Germinal center (tissue), 1 donor: ENCODE results near the gene TMEM207.

Source experiments
- DNase-seq: peaks from one replicate; pipeline ENCODE4 v3.0.0; 2012; ENCODE audit warnings: mixed read lengths, low spot score

TMEM207 gene

GRCh38 chr3:190444006-190444405, 5.7 kb downstream of the TMEM207 start:
- no peak for DNase-seq

GRCh38 chr3:190443257-190443656, 6.4 kb downstream of the TMEM207 start:
- DNase-seq: no peak

GRCh38 chr3:190442240-190442639, 7.5 kb downstream of the TMEM207 start:
- no peak for DNase-seq

- no peak for DNase-seq
These were observed 13.4 kb downstream of the TMEM207 start for GRCh38 chr3:190436331-190436730.

GRCh38 chr3:190435618-190436017, 14.1 kb downstream of the TMEM207 start:
- no peak for DNase-seq

GRCh38 chr3:190433626-190434025, 16.1 kb downstream of the TMEM207 start:
- no peak for DNase-seq

- no peak for DNase-seq
These were observed 17.5 kb downstream of the TMEM207 start for GRCh38 chr3:190432216-190432615.

- DNase-seq: no peak
These were observed 18.8 kb downstream of the TMEM207 start for GRCh38 chr3:190430906-190431305.

- DNase-seq: no peak
These were observed 20.0 kb downstream of the TMEM207 start for GRCh38 chr3:190429681-190430080.

GRCh38 chr3:190426806-190427507, 22.7 kb downstream of the TMEM207 start:
- no peak for DNase-seq

GRCh38 chr3:190425833-190426232, 23.9 kb downstream of the TMEM207 start:
- DNase-seq: no peak

GRCh38 chr3:190424478-190425439, 24.9 kb downstream of the TMEM207 start:
- DNase-seq: peak; percentile 26

GRCh38 chr3:190424108-190424477, 25.6 kb downstream of the TMEM207 start:
- DNase-seq: no peak

GRCh38 chr3:190414297-190414696, 35.4 kb downstream of the TMEM207 start:
- DNase-seq: no peak

GRCh38 chr3:190404715-190405114, 45.0 kb downstream of the TMEM207 start:
- DNase-seq: no peak

- no peak for DNase-seq
These were observed 47.7 kb downstream of the TMEM207 start for GRCh38 chr3:190401963-190402362.

- no peak for DNase-seq
These were observed 50.0 kb downstream of the TMEM207 start for GRCh38 chr3:190399677-190400076.

- DNase-seq: no peak
These were observed 51.8 kb downstream of the TMEM207 start for GRCh38 chr3:190397889-190398288.

- DNase-seq: no peak
These were observed 53.7 kb downstream of the TMEM207 start for GRCh38 chr3:190396001-190396400.

GRCh38 chr3:190388703-190389102, 61.0 kb downstream of the TMEM207 start:
- no peak for DNase-seq

- DNase-seq: no peak
These were observed 62.0 kb downstream of the TMEM207 start, which contains the start of gene CLDN16 for GRCh38 chr3:190387578-190388213. Gene CLDN16, plus strand, starts transcription at chr3:190388163. Its CDS starts 167 bp downstream, at chr3:190388330.
